Measurements from ENCODE around the gene TK2.
"Not testable (repeated sequence)": the region's sequence is repeated elsewhere in the genome, so short reads cannot be mapped to it uniquely, and the experiment has no call there.

TK2 gene

DNA sequence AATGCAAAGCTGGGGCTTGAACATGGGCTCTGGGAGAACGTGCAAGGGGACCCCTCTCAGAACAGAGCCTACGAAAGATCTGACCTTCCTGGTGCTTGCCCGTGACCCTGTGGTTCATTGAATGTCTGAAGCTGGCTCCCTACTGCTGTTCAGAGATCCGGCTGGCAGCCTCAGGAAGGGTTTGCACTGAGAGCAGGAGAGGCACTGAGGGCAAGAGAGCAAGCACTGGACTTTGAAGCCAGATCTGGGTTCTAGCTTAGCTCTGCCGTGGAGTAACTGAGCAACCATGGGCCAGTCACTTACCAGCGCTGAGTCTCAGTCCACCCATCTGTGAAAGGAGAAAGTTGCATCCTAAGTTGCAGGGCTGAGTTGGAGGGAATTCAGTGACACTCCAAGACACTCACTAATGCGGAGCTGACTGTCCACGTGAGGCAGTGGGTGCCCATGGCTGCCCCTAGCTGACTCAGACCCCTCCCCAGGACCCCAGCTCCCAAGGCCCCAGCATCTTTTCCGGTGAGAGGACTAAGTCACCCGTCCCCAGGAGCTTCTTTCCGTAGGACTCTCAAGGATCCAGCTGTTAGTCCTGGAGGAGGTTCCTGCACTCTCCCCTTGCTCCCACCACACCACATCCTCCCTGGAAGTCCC, 81.5 kb downstream of the TK2 start:
- Histone ChIP-seq H3K27me3 (ENCODE audit: low read length) (no peaks in the 10 kb centered on the region), H3K9ac (ENCODE audit: low read length) (no peak overlapping the region), H3K79me2 (ENCODE audit: insufficient read depth, low read length) (no peaks in the 10 kb centered on the region), H3K36me3 (ENCODE audit: low read length) (no peaks in the 10 kb centered on the region), H3K9me3 (ENCODE audit: insufficient read depth, low read length) (no peaks in the 10 kb centered on the region), H3K4me3 (ENCODE audit: insufficient read depth, low read length, poor library complexity, severe bottlenecking) (no peak overlapping the region), H3K4me2 (ENCODE audit: low read depth, low read length, poor library complexity, severe bottlenecking) (no peak overlapping the region), H2AFZ (ENCODE audit: low read depth, low read length, severe bottlenecking) (no peak overlapping the region), H3K27ac (ENCODE audit: low read depth, low read length) (no peak overlapping the region), H3F3A (ENCODE audit: insufficient read depth) (no peaks in the 10 kb centered on the region), H4K20me1 (ENCODE audit: low read depth, low read length) (no peaks in the 10 kb centered on the region), H3K9me2 (replicated peaks; ENCODE audit: insufficient read depth, low read length) (no peaks in the 10 kb centered on the region)
- no peak for TF ChIP-seq EZH2phosphoT487 (conservative IDR thresholded peaks at IDR 0.05; ENCODE audit: low read length)
- no peak for TF ChIP-seq CTCF (IDR thresholded peaks at IDR 0.05; ENCODE audit: insufficient read depth, low read length, poor library complexity, severe bottlenecking)

DNA sequence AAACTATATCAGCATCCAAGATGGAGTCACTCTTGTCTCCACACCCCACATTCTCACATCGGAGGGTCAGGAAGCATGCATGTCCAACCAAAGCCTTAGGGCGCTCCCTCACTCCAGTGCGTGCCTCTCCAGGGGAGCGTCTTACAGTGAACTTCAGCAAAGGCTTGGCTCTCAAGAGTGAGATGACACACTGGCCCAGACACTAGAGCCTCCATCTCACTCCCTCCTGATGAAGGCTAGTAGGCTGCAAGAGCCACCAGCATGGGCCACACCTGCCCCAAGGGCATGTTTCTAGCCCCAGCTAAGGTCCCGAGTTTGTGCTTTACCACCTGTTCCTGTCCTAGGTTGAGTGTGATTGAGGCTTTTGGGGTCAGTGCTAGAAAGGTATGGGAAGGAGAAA, 82.3 kb downstream of the TK2 start:
- H3K4me3 ChIP-seq (ENCODE audit: insufficient read depth, low read length, poor library complexity, severe bottlenecking), result no peak overlapping the region
- H3K4me2 ChIP-seq (ENCODE audit: low read depth, low read length, poor library complexity, severe bottlenecking), result no peak overlapping the region
- H4K20me1 ChIP-seq (ENCODE audit: low read depth, low read length), result no peaks in the 10 kb centered on the region
- no peak overlapping the region for H3K27ac ChIP-seq (ENCODE audit: low read depth, low read length)
- H3K36me3 ChIP-seq (ENCODE audit: low read length), result no peaks in the 10 kb centered on the region
- no peaks in the 10 kb centered on the region for H3K9me2 ChIP-seq (replicated peaks; ENCODE audit: insufficient read depth, low read length)
- H2AFZ ChIP-seq (ENCODE audit: low read depth, low read length, severe bottlenecking), result no peak overlapping the region
- TF ChIP-seq CTCF (IDR thresholded peaks at IDR 0.05; ENCODE audit: insufficient read depth, low read length, poor library complexity, severe bottlenecking) (no peak), EZH2phosphoT487 (conservative IDR thresholded peaks at IDR 0.05; ENCODE audit: low read length) (no peak)
- no peaks in the 10 kb centered on the region for H3K9me3 ChIP-seq (ENCODE audit: insufficient read depth, low read length)
- no peak overlapping the region for H3K9ac ChIP-seq (ENCODE audit: low read length)
- H3K79me2 ChIP-seq (ENCODE audit: insufficient read depth, low read length), result no peaks in the 10 kb centered on the region
- no peaks in the 10 kb centered on the region for H3F3A ChIP-seq (ENCODE audit: insufficient read depth)
- H3K27me3 ChIP-seq (ENCODE audit: low read length), result no peaks in the 10 kb centered on the region

GRCh38 chr16:66466636-66467035, 83.3 kb downstream of the TK2 start:
- H3K9me2 ChIP-seq (replicated peaks; ENCODE audit: insufficient read depth, low read length), result not testable (repeated sequence)

DNA sequence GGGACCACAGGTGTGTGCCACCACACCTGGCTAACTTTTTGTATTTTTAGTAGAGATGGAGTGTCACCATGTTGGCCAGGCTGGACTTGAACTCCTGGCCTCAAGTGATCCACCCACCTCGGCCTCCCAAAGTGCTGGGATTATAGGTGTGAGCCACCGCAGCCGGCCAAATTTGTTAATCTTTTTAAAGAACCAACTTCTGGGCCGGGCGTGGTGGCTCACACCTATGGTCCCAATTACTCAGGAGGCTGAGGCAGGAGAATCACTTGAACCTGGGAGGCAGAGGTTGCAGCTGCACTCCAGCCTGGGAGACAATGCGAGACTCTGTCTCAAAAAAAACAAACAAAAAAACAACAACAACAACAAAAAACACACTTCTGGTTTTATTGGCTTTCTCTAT, 84.0 kb downstream of the TK2 start:
- not testable (repeated sequence) for H3K79me2 ChIP-seq (ENCODE audit: insufficient read depth, low read length); H3K4me3 ChIP-seq (ENCODE audit: insufficient read depth, low read length, poor library complexity, severe bottlenecking); H3K9me3 ChIP-seq (ENCODE audit: insufficient read depth, low read length); H4K20me1 ChIP-seq (ENCODE audit: low read depth, low read length); H2AFZ ChIP-seq (ENCODE audit: low read depth, low read length, severe bottlenecking); H3F3A ChIP-seq (ENCODE audit: insufficient read depth); H3K9me2 ChIP-seq (replicated peaks; ENCODE audit: insufficient read depth, low read length); H3K4me2 ChIP-seq (ENCODE audit: low read depth, low read length, poor library complexity, severe bottlenecking); H3K9ac ChIP-seq (ENCODE audit: low read length); H3K27me3 ChIP-seq (ENCODE audit: low read length); H3K27ac ChIP-seq (ENCODE audit: low read depth, low read length); H3K36me3 ChIP-seq (ENCODE audit: low read length)

More at GRCh38 chr16:66466636-66467035, 83.3 kb downstream of the TK2 start:
- not testable (repeated sequence) for H3K27me3 ChIP-seq (ENCODE audit: low read length); H3K9ac ChIP-seq (ENCODE audit: low read length); H3K36me3 ChIP-seq (ENCODE audit: low read length); H3K27ac ChIP-seq (ENCODE audit: low read depth, low read length); H3K79me2 ChIP-seq (ENCODE audit: insufficient read depth, low read length); H2AFZ ChIP-seq (ENCODE audit: low read depth, low read length, severe bottlenecking); H4K20me1 ChIP-seq (ENCODE audit: low read depth, low read length); H3K4me3 ChIP-seq (ENCODE audit: insufficient read depth, low read length, poor library complexity, severe bottlenecking); H3F3A ChIP-seq (ENCODE audit: insufficient read depth); H3K4me2 ChIP-seq (ENCODE audit: low read depth, low read length, poor library complexity, severe bottlenecking); H3K9me3 ChIP-seq (ENCODE audit: insufficient read depth, low read length)
